BLaER1 treated with 17β-estradiol and CSF1 and Interleukin-3, amounts not matched to agents 10 nM and 100 nM (cell line): ENCODE results near the gene SOWAHA.

Experiments
- H3K27ac ChIP-seq, 11 experiments: shearing (Covaris generic); formaldehyde crosslinking; 2 replicates each; pipeline ENCODE4 v1.8.1; 2022
- H3K27me3 ChIP-seq, 11 experiments: shearing (Covaris generic); formaldehyde crosslinking; 2 replicates each; pipeline ENCODE4 v1.8.1; 2022
- H3K36me3 ChIP-seq, 11 experiments: shearing (Covaris generic); formaldehyde crosslinking; 2 replicates each; pipeline ENCODE4 v1.8.1; 2022
- H3K4me1 ChIP-seq, 10 experiments: shearing (Covaris generic); formaldehyde crosslinking; 2 replicates each; pipeline ENCODE4 v1.8.1; 2022
- H3K4me2 ChIP-seq, 11 experiments: shearing (Covaris generic); formaldehyde crosslinking; 2 replicates each; pipeline ENCODE4 v1.8.1; 2022
- H3K4me3 ChIP-seq, 10 experiments: shearing (Covaris generic); formaldehyde crosslinking; 2 replicates each; pipeline ENCODE4 v1.8.1; 2022
- H3K9ac ChIP-seq, 11 experiments: shearing (Covaris generic); formaldehyde crosslinking; 2 replicates each; pipeline ENCODE4 v1.8.1; 2022
- H3K9me3 ChIP-seq, 11 experiments: shearing (Covaris generic); formaldehyde crosslinking; replicated peaks in 1 of 11; 2 replicates each; pipeline ENCODE4 v1.8.1; 2022
- H4K20me1 ChIP-seq, 11 experiments: shearing (Covaris generic); formaldehyde crosslinking; 2 replicates each; pipeline ENCODE4 v1.8.1; 2022
- Cebpa-rat ChIP-seq, 11 experiments: shearing (Covaris generic); IDR thresholded peaks; 2 replicates each; pipeline ENCODE4 v1.8.1; 2022

The SOWAHA gene

GRCh38 chr5:132823481-132824050, 10.5 kb downstream of the SOWAHA start:
- H3K36me3 ChIP-seq, result peaks cover 0 to 50% (median 0%) of the 10 kb centered on the region in 11 experiments; a peak in 9 of 22 replicates
- peaks cover 84 to 100% (median 100%) of the 10 kb centered on the region in 11 experiments for H3K27me3 ChIP-seq
- no peaks in the 10 kb centered on the region; a peak in 1 of 22 replicates for H3K9me3 ChIP-seq
- H3K4me2 ChIP-seq, result peak overlapping the region; percentile 19 to 60 (median 42); a peak in 15 of 22 replicates
- peaks cover 0 to 73% (median 31%) of the 10 kb centered on the region in 11 experiments; a peak in 14 of 22 replicates for H4K20me1 ChIP-seq
- H3K27ac ChIP-seq, result no peak overlapping the region
- no peak overlapping the region; a peak in 1 of 22 replicates for H3K9ac ChIP-seq
- TF ChIP-seq Cebpa-rat (IDR thresholded peaks at IDR 0.05), result no peak
- peaks cover 0 to 25% (median 8%) of the 10 kb centered on the region in 10 experiments; a peak in 9 of 20 replicates for H3K4me1 ChIP-seq
- H3K4me3 ChIP-seq, result peak overlapping the region in 3 of 10 experiments; percentile 7 to 31 (median 16); a peak in 2 of 20 replicates

GRCh38 chr5:132824426-132824825, 11.3 kb downstream of the SOWAHA start:
- no peaks in the 10 kb centered on the region; a peak in 1 of 22 replicates for H3K9me3 ChIP-seq
- no peak overlapping the region for H3K9ac ChIP-seq
- H3K4me2 ChIP-seq, result no peak overlapping the region
- H4K20me1 ChIP-seq, result peaks cover 0 to 82% (median 31%) of the 10 kb centered on the region in 11 experiments; a peak in 15 of 22 replicates
- peaks cover 0 to 30% (median 11%) of the 10 kb centered on the region in 10 experiments; a peak in 13 of 20 replicates for H3K4me1 ChIP-seq
- H3K4me3 ChIP-seq, result no peak overlapping the region
- no peak for TF ChIP-seq Cebpa-rat (IDR thresholded peaks at IDR 0.05)
- peaks cover 0 to 54% (median 0%) of the 10 kb centered on the region in 11 experiments; a peak in 9 of 22 replicates for H3K36me3 ChIP-seq
- peaks cover 84 to 100% (median 100%) of the 10 kb centered on the region in 11 experiments for H3K27me3 ChIP-seq
- H3K27ac ChIP-seq, result no peak overlapping the region

DNA sequence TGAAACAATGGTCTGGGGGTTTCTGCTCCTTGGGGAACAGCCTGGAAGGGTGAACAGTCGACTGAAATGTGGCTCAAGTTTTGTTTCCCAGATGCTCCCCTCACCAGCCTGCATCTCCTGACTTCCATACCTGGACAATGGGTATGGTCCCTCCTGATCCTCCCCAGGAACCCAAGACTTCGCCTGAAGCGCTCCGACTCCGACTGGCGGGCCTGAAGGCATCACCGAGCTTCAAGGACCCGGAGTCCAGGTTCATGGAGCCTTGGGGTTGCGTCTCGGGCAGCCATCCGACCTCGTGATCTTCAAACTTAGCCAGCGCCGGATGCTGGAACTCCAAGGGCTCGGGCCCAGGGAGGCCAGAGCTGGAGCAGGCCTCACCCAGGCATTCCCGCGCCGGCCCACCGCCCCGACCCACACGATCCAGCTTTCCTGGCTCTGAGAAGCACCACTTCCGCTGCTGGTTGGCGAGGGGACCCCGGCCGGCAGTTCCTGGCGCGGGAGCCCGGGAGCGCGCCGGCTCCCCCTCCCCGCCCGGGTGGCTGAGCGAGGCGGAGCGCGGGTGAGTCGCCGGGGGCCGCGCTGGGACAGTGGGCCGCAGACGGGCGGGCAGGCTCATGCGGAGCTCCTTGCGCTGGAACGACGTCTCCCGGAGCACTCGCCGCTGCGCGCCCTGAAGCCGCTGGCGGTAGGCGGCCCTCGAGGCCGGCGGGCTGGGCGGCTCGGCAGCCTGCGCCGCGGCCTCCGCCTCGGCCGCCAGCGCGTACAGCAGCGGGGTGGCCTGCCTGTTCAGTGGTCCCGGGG, 12.1 kb downstream of the SOWAHA start:
- Histone ChIP-seq H3K9me3 (no peaks in the 10 kb centered on the region; a peak in 1 of 22 replicates), H3K9ac (no peak overlapping the region), H3K27me3 (peaks cover 82 to 100% (median 100%) of the 10 kb centered on the region in 11 experiments), H3K4me3 (no peak overlapping the region), H4K20me1 (peaks cover 0 to 86% (median 32%) of the 10 kb centered on the region in 11 experiments; a peak in 15 of 22 replicates), H3K4me2 (no peak overlapping the region), H3K27ac (no peak overlapping the region), H3K4me1 (peaks cover 0 to 31% (median 11%) of the 10 kb centered on the region in 10 experiments; a peak in 13 of 20 replicates), H3K36me3 (peaks cover 0 to 54% (median 0%) of the 10 kb centered on the region in 11 experiments; a peak in 9 of 22 replicates)
- no peak for TF ChIP-seq Cebpa-rat (IDR thresholded peaks at IDR 0.05)

- Histone ChIP-seq H3K4me1 (peaks cover 5 to 34% (median 15%) of the 10 kb centered on the region in 10 experiments; a peak in 17 of 20 replicates), H3K27me3 (peaks cover 82 to 100% (median 100%) of the 10 kb centered on the region in 11 experiments), H4K20me1 (peaks cover 0 to 80% (median 32%) of the 10 kb centered on the region in 11 experiments; a peak in 15 of 22 replicates), H3K4me2 (no peak overlapping the region), H3K9me3 (no peaks in the 10 kb centered on the region; a peak in 1 of 22 replicates), H3K36me3 (peaks cover 0 to 54% (median 0%) of the 10 kb centered on the region in 11 experiments; a peak in 9 of 22 replicates), H3K27ac (no peak overlapping the region), H3K9ac (no peak overlapping the region), H3K4me3 (no peak overlapping the region)
- TF ChIP-seq Cebpa-rat (IDR thresholded peaks at IDR 0.05), result no peak
These were observed 12.8 kb downstream of the SOWAHA start for GRCh38 chr5:132825834-132826391.

GRCh38 chr5:132826424-132827082, 13.5 kb downstream of the SOWAHA start:
- no peak for TF ChIP-seq Cebpa-rat (IDR thresholded peaks at IDR 0.05)
- Histone ChIP-seq H3K36me3 (peaks cover 0 to 54% (median 0%) of the 10 kb centered on the region in 11 experiments; a peak in 9 of 22 replicates), H3K9me3 (no peaks in the 10 kb centered on the region; a peak in 1 of 22 replicates), H3K27me3 (peaks cover 82 to 100% (median 100%) of the 10 kb centered on the region in 11 experiments), H3K4me2 (no peak overlapping the region), H3K9ac (no peak overlapping the region), H3K27ac (no peak overlapping the region), H3K4me1 (peaks cover 5 to 38% (median 17%) of the 10 kb centered on the region in 10 experiments; a peak in 17 of 20 replicates), H3K4me3 (no peak overlapping the region), H4K20me1 (peaks cover 0 to 80% (median 32%) of the 10 kb centered on the region in 11 experiments; a peak in 15 of 22 replicates)

- Histone ChIP-seq H3K4me3 (no peak overlapping the region), H3K27me3 (peaks cover 67 to 97% (median 90%) of the 10 kb centered on the region in 11 experiments), H3K36me3 (peaks cover 0 to 49% (median 0%) of the 10 kb centered on the region in 11 experiments; a peak in 9 of 22 replicates), H3K9me3 (no peaks in the 10 kb centered on the region; a peak in 1 of 22 replicates), H4K20me1 (peaks cover 0 to 68% (median 32%) of the 10 kb centered on the region in 11 experiments; a peak in 15 of 22 replicates), H3K4me2 (peak overlapping the region in 2 of 11 experiments; percentile 4 to 16; a peak in 1 of 22 replicates), H3K27ac (no peak overlapping the region), H3K9ac (no peak overlapping the region), H3K4me1 (peaks cover 5 to 35% (median 17%) of the 10 kb centered on the region in 10 experiments; a peak in 17 of 20 replicates)
- TF ChIP-seq Cebpa-rat (IDR thresholded peaks at IDR 0.05), result no peak
These were observed 15.0 kb downstream of the SOWAHA start for GRCh38 chr5:132827943-132828673.

DNA sequence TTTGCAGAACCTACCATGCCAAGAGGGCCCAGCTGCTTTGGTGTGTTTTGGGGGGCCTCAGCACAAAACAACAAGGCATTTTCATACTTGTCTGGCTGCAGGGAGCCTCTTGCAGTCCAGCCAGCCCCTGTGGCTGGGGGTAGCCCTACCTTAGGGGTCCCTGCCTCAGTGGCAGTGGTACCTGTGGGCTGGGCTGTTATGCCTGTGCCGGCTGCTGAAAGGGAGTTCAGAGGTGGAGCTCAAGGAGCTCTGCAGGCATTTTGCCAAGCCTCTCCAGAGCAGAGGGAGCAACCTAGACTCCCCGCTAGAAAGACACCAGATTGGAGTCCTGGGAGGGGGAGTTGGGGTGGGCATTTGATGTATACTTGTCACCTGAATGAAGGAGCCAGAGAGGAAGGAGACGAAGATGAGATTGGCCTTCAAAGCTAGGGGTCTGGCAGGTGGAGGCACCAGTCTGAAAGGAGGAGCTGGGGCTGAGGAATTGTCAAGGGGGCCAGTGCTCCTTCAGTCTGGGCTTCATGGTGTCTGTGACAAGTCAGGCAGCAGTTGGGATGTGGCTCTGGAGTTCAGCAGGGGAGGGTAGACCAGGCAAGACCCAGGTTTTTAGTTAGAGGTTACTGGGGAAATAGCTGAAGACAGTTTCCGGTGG, 15.9 kb downstream of the SOWAHA start:
- Histone ChIP-seq H3K27ac (no peak overlapping the region), H3K27me3 (peaks cover 59 to 88% (median 82%) of the 10 kb centered on the region in 11 experiments), H3K4me2 (peak overlapping the region in 8 of 11 experiments; percentile 87 to 97 (median 94); a peak in 13 of 22 replicates), H4K20me1 (peaks cover 0 to 59% (median 28%) of the 10 kb centered on the region in 11 experiments; a peak in 15 of 22 replicates), H3K36me3 (peaks cover 0 to 42% (median 0%) of the 10 kb centered on the region in 11 experiments; a peak in 9 of 22 replicates), H3K4me1 (peaks cover 5 to 28% (median 14%) of the 10 kb centered on the region in 10 experiments; a peak in 17 of 20 replicates), H3K9ac (peak overlapping the region in 5 of 11 experiments; percentile 82 to 93 (median 86); a peak in 5 of 22 replicates), H3K4me3 (peak overlapping the region in 5 of 10 experiments; percentile 72 to 86 (median 82); a peak in 7 of 20 replicates), H3K9me3 (no peaks in the 10 kb centered on the region; a peak in 1 of 22 replicates)
- no peak for TF ChIP-seq Cebpa-rat (IDR thresholded peaks at IDR 0.05)
